GM21786 (cell line): ENCODE results near the gene CIB1.
"Not testable (repeated sequence)": the region's sequence is repeated elsewhere in the genome, so short reads cannot be mapped to it uniquely, and the experiment has no call there.

ENCODE experiments used
- ATAC-seq: cut with Tn5 transposase; IDR thresholded peaks from one replicate; pipeline ENCODE4 v1.9.1; 2021; ENCODE audit not compliant: unreplicated experiment

The CIB1 gene

GRCh38 chr15:90233387-90234095, at the start of gene CIB1:
TSS of gene CIB1 (minus strand) at chr15:90233941. CDS start at chr15:90233885, 56 bp downstream.
- ATAC-seq, result peak; percentile 85

DNA sequence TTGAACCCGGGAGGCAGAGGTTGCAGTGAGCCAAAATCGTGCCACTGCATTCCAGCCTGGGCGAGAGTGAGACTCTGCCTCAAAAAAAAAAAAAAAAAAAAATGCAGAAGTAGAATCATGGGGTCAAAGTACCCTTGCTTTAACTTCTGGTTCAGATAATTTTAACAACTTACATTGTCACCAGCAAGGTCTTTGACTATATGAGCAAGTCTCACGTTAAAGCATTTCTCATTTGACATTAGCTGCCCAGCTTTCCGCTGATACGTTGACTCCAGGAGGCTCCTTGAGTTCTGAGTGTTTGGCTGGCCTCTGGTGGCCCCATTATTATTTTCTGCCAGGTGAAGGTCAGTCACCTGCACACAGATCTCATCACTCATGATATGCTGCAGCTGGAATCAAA, 47.9 kb upstream of the CIB1 start:
- not testable (repeated sequence) for ATAC-seq

- not testable (repeated sequence) for ATAC-seq
These were observed 47.0 kb upstream of the CIB1 start for GRCh38 chr15:90280743-90281142.

DNA sequence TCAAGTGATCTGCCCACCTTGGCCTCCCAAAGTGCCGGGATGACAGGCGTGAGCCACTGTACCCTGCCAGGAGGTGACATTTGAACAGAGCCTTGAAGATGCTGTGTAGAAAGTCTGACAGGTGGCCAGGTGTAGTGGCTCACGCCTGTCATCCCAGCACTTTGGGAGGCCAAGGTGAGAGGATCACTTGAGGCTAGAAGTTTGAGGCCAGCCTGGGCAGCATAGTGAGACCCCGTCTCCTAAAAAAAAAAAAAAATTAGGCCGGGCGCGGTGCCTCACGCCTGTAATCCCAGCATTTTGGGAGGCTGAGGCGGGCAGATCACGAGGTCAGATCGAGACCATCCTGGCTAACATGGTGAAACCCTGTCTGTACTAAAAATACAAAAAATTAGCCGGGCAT, 44.7 kb upstream of the CIB1 start:
- ATAC-seq, result not testable (repeated sequence)

DNA sequence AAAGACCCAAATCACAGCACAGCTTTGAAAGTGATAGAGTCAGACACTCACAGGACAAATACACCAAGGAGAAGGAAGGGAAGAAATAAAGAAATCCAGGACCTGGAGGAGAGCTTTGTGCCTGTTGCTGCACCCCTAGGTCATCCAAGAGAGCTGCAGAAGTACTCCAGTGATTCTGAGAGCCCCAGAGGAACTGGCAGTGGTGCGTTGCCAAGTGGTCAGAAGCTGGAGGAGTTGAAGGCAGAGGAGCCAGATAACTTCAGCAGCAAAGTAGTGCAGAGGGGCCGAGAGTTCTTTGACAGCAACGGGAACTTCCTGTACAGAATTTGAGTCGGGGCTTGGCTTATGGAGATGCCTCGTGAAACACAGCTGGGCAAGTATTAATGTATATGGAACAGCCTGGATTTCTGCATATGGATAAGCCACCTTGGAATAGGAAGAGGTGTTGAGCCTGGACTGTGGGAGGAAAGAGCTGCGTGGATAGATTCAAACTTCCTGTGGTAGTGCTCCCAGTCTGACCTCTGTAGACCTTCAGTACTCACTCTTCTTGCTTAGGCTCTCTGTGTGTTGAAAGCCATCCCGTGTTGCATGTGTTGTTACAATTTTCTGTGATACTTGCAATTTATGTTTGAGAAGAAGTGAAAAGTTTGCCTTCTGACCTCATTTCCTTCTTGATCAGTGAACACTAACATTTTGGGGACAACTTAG, 37.9 kb upstream of the CIB1 start:
- ATAC-seq, result no peak

- no peak for ATAC-seq
These were observed 36.9 kb upstream of the CIB1 start for GRCh38 chr15:90270502-90271150.

DNA sequence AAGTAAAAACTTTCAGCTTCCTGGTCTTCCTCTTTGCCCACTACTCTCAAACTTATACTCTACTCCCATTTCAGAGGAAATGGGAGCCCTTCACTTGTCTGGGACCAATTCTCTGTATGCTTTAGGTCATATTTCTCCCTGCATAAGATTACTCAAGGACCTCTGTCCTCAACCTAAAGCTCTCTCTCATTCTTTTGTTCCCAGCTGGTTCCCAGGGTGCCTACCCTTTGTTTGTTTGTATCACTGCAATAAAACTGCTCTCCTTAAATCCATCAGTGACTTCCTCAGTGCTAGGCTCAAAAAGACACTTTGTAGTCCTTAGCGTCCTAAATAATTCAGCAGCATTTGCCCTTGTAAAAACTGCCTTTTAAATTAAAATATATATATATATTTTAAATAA, 34.7 kb upstream of the CIB1 start:
- no peak for ATAC-seq

- ATAC-seq, result no peak
These were observed 32.7 kb upstream of the CIB1 start for GRCh38 chr15:90266485-90266884.

- ATAC-seq, result no peak
These were observed 32.3 kb upstream of the CIB1 start for GRCh38 chr15:90266061-90266431.

- peak; percentile 93 for ATAC-seq
These were observed 31.7 kb upstream of the CIB1 start, which contains the start of gene NGRN for GRCh38 chr15:90265271-90266060. TSS of gene NGRN (plus strand) at chr15:90265672. CDS start at chr15:90265713, 41 bp downstream.

- ATAC-seq, result no peak
These were observed 30.9 kb upstream of the CIB1 start for GRCh38 chr15:90264671-90265070.

DNA sequence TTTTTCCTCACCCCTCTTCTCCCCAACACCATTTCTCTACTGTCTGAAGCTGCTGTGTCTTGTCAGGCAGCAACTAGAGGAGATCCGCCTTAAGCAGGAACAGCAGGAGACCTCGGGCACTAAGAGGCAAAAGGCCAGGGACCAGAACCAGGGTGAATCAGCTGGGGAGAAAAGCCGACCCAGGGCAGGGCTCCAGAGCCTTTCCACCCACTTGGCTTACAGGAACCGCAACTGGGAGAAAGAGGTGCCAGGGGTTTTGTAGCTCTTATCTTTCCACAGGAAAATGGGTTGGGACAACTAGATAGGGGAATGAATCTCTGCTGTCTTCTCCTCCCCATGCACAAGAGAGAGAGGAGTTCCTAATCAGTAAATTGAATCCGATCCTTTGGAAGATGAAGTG, 28.7 kb upstream of the CIB1 start:
- no peak for ATAC-seq

DNA sequence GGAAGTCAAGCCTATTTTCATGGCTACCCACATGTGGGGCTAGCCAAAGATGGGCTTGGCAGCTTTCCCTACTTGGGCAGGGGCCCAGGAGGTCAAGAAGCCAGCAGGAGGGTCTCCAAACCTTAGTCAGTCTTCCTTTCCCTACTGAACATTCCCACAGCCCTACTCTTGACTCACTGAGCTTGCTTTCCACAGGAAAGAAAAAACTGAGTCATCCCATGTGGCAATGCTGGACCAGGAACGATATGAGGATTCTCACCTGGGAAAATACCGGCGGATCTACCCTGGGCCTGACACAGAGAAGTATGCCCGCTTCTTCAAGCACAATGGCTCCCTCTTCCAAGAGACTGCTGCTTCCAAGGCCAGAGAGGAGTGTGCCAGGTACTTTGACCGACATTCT, 28.1 kb upstream of the CIB1 start:
- ATAC-seq, result no peak

DNA sequence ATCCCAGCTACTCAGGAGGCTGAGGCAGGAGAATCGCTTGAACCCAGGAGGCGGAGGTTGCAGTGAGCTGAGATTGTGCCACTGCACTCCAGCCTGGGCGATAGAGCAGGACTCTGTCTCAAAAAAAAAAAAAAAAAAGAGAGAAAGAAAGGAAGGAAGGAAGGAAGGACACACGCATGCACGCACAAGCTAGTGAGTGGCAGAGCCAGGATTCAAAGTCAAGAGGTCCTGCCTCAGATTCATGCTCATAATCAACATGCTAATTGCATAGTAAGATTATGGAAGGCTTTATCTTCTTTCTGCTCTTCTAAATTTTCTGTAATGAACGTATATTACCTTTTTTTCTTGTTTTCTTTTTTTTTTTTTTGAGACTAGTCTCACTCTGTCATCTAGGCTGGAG, 27.0 kb upstream of the CIB1 start:
- not testable (repeated sequence) for ATAC-seq

DNA sequence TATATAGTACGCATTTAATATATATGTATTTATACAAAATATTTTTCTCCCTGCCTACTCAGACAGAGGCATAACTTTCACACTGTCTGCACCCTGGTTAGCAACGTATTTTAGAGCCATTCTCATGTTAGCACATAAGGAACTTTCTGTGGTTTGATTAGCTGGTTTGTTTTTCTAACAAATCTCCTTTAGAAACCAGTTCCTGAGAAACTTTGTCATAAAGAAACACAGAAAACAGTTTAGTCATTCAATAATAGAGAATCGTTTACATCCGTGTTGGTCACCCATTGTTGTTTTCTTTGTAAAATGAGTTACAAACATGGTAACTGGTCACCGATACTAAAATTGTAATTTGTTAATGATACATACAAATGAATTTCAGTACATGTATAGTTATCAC, 25.8 kb upstream of the CIB1 start:
- ATAC-seq, result peak; percentile 70

- ATAC-seq, result no peak
These were observed 24.0 kb upstream of the CIB1 start for GRCh38 chr15:90257776-90258175.

GRCh38 chr15:90249203-90249863, 15.6 kb upstream of the CIB1 start, which contains the start of gene TTLL13:
TSS of gene TTLL13 (plus strand) at chr15:90249556. CDS start at chr15:90250631, 1,075 bp downstream.
- peak; percentile 55 for ATAC-seq

GRCh38 chr15:90248789-90249202, 15.1 kb upstream of the CIB1 start:
- no peak for ATAC-seq

GRCh38 chr15:90243943-90244639, 10.3 kb upstream of the CIB1 start:
- ATAC-seq, result no peak
